NCI-H1436 (cell line): ENCODE results near the gene FBRS.

Source experiments
- DNase-seq: peaks from one replicate; lab custom pipeline; 2025; lab: John Stamatoyannopoulos, UW

FBRS gene

DNA sequence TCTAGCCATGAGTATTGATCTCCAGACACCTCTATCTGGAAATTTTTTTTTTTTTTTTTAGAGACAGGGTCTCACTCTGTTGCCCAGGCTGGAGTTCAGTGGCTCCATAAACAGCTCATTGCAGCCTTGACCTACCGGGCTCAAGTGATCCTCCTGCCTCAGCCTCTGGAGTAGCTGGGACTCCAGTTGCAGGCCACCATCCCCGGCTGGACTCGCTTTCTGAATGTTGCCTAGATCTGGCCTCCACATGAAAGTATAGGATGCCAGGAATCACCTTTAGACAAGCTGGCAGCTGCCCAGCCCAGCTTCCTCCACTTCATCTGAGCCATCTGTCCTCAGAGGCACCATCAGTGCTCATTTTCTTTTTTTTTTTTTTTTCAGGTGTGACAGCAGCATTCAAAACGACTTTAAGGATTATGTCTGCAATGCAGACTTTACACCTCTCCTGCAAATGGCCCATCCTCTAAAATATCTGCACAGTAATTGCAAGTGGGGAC is 13.8 kb upstream of the FBRS start:
- no peak for DNase-seq

DNA sequence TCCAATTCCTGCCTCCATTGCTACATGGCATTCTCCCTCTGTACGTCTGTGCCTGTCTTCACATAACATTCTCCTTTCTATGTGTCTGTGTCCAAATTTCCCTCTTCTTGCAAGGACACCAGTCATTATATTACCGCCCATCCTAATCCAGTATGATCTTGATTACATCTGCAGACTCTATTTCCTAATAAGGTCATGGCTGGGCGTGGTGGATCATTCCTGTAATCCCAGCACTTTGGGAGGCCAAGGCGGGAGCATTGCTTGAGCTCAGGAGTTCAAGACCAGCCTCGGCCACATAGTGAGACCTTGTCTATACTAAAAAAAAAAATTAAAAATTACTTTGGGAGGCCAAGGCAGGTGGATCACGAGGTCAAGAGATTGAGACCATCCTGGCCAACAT is 12.5 kb upstream of the FBRS start:
- DNase-seq: no peak

- DNase-seq: no peak
Observed at GRCh38 chr16:30647274-30647571, 11.0 kb upstream of the FBRS start.

DNA sequence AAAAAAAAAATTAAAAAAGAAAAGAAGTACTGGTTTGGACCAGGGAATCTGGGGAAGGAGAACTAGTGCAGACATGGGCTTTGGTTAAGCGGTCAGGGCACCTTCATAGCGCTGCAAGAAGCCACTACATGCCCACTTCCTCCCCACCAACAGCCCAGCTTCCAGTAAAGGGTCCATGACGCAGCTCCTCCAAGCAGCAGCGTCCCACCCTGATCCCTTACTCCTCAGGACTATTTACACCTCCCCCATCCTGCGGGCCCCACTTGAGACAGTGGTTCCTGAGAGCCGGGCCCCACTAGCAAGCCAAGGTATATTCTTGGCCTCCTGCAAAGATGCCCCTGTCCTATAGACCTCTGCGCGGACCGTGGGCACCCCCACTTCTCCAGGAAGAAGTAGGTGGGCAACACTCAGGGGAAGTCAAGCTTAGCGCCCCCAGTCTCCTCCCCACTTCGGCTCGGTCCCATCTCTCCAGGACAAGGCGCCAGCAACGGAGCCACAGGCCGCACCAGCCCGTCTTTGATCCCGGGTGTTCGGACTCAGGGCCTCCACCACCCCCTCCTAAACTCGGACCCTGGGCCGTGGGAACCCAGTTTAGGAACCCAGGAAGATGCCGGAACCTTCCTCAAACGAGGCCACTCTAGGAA is 8.4 kb upstream of the FBRS start:
- no peak for DNase-seq

GRCh38 chr16:30650369-30651123 is 7.7 kb upstream of the FBRS start, which contains the start of gene PRR14:
TSS of gene PRR14 (plus strand) at chr16:30650960. CDS start at chr16:30651646, 686 bp downstream.
- DNase-seq: peak; percentile 99

GRCh38 chr16:30651124-30652004 is 6.9 kb upstream of the FBRS start:
- DNase-seq: peak; percentile 80

DNA sequence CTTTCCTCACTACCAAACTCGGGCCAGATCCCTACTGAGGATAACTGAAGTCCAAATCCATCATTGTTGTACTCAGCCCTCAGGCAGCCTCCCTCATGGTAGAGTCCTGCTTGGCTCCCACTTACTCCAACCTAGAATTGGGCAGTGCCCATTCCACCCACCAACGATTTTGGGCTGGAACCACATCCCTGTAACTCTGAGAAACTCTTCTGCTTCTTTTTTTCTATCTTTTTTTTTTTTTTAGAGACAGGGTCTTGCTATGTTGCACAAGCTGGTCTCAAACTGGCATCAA is 6.3 kb upstream of the FBRS start:
- DNase-seq: no peak

- no peak for DNase-seq
Observed at GRCh38 chr16:30652718-30653117, 5.5 kb upstream of the FBRS start.

- DNase-seq: no peak
Observed at GRCh38 chr16:30654856-30655255, 3.4 kb upstream of the FBRS start.

DNA sequence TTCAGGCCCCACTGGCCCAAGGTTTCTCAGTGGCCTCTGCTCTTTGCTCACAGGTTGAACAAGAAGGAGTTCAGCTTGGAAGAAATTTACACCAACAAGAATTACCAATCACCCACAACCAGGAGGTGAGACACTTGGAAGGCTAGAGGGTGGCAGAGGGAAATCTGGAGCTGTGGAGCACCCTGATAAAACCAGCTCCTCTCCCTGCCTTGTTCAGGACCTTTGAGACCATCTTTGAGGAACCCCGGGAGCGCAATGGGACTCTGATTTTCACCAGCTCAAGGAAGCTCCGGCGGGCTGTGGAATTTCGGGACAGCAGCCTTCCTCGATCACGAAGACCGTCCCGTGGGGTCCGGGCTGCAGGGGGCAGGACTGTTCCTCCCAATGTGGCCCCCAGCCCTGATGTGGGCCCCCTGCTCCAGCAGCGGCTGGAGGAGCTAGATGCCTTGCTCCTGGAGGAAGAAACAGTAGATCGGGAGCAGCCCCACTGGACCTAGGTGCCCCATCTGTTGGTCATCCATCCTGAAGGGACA is 2.4 kb upstream of the FBRS start:
- DNase-seq: no peak

- no peak for DNase-seq
Observed at GRCh38 chr16:30656388-30656787, 1.8 kb upstream of the FBRS start.

DNA sequence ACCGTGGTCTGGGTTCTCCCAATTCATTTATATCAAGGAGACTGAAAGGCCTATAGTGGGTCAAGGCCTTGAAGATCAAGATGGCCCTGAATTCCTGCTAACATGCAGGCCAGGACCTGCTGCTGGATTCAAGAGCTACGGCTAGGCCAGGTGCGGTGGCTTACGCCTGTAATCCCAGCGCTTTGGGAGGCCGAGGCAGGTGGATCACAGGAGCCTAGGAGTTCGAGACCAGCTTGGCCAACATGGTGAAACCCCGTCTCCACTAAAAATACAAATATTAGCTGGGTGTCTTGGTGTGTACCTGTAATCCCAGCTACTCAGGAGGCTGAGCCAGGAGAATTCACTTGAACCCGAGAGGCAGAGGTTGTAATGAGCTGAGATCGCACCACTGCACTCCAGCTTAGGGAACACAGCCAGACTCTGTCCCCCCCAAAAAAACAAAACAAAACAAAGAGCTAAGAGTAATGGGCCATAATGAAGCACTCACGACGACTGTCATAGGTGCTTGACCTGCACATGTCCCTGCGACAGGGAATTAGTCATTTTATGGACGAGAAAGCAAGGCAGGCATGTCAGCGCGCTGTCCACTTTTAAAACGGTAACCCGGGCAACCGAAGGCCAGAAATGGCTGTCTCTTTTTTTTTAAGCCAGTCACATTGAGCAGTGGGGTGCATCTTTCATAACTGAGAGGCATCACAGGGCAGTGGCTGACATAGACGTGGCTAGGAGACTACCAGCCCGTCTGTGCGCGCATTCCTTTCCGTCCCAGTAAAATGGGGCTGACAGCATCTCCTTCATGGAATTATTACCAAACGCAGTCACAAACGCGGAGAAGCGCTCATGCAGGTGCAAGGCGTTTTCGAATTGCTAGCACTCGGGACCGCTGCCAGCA is 1.0 kb upstream of the FBRS start:
- DNase-seq: no peak

DNA sequence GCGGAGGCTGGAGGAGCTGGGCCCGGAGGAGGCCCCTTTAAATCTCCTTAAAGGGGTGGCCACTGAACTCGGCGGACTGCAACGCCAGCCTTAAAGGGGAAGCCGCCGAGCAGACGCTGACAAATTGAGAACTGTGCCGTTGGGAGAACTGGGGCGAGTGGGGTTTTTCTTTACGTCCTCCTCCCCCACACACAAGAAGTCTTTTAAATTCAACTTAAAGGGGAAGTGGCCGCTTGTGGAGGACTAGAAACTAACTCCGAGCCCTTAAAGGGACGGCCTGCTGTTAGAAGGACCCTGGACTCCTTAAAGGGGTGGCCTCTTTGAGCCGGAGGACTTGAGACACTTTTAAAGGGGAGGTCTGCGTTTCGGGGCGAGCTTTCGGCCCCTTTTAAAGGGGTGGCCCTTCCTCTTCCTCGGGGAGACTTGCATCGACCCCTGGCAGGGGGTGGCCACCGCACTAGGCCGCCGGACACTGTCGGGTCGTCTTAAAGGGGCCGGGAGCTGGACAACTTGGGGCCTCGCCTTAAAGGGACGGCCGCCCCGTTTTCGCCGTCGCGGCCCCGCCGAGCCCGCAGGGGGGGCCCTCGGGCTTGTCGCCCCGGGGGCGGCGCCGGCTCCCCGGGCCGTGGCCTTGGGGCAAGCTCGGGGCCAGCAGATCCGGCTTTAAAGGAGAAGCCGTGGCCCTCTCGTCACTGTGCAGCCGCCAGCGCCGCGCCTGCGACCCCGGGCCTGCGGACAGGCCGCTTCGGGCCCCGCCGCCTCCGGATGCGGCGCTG is 688 bp downstream of the FBRS start:
- peak; percentile 92 for DNase-seq

DNA sequence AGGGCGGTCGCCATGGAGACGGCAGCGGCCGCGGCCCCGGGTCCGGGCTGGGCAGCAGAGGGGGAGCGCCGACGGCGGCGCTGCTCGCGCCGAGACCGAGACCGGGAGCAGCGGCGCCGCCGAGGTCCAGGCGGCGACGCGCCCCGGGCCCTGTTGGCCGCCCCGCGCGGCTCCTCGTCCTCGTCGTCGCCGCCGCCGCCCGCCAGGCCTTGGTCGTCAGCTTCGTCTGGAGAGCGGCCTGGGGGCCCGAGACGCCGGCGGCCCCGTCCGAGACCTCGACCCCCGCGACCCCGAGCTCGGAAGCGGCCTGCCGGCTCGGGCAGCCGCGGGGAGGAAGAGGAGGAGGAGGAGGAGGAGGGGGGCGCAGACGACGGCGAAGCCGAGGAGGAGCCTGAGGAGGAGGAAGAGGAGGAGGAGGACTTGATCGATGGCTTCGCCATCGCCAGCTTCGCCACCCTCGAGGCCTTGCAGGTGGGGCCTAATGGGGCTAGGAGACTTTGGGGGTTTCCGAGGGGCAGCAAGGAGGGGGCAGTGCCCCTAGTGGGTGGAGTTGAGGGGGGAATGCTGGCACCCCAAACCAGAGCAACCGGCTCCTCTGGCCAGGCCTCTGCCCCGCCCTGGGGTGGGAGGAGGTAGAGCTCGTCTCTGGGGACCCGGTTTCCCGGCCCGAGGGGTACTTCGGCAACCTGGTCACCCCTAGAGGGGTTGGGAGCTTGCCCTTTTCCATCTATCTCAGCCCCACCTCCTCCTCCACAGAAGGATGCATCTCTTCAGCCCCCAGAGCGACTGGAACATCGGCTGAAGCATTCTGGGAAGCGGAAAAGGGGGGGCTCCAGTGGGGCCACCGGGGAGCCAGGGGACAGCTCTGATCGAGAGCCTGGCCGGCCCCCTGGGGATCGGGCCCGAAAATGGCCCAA is 1.5 kb downstream of the FBRS start:
- DNase-seq: no peak

GRCh38 chr16:30660424-30661261 is 2.4 kb downstream of the FBRS start:
- DNase-seq: no peak

DNA sequence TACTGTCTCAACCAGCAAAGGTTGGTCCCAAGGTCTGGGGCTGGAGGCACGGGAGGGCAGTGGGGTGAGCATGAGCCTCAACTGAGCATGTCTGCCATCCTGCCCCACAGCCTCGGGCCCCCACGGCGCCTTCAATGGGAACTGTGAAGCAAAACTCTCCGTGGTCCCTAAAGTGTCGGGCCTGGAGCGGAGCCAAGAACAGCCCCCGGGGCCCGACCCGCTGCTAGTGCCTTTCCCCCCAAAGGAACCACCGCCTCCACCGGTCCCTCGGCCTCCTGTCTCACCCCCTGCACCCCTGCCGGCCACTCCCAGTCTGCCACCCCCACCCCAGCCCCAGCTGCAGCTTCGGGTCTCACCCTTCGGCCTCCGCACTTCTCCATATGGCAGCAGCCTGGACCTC is 4.2 kb downstream of the FBRS start:
- no peak for DNase-seq

GRCh38 chr16:30663038-30663437 is 4.8 kb downstream of the FBRS start:
- DNase-seq: no peak

GRCh38 chr16:30663820-30664219 is 5.6 kb downstream of the FBRS start:
- no peak for DNase-seq

- DNase-seq: no peak
Observed at GRCh38 chr16:30664616-30665109, 6.4 kb downstream of the FBRS start.
